ENCODE measurements around the gene EYA3. TPM values are rescaled to one million over a fixed set of nuclear protein-coding genes. Genes with fewer than 3 reads are reported as not detected.

Gene EYA3
- total RNA-seq, 2 donors from 2014 or later: 16.7 to 19.4 TPM

- Histone ChIP-seq H3K9me3 (no peaks in the 10 kb centered on the region), H3K27ac (no peak overlapping the region), H3K27me3 (replicated peaks; ENCODE audit: insufficient read depth) (no peaks in the 10 kb centered on the region), H3K4me3 (no peak overlapping the region), H3K36me3 (no peaks in the 10 kb centered on the region), H3K4me1 (replicated peaks) (no peaks in the 10 kb centered on the region)
- 89% methylated on average over 5 of the region's 5 CpGs for WGBS
- intact Hi-C loops (cut with DNase I): no loop called here
- TF ChIP-seq POLR2A (IDR thresholded peaks at IDR 0.05) (no peak), CTCF (IDR thresholded peaks at IDR 0.05) (no peak), POLR2AphosphoS5 (IDR thresholded peaks at IDR 0.05) (no peak)
- no peak for DNase-seq (ENCODE audit: low spot score)
Observed at GRCh38 chr1:28118640-28119307, 30.4 kb upstream of the EYA3 start.

DNA sequence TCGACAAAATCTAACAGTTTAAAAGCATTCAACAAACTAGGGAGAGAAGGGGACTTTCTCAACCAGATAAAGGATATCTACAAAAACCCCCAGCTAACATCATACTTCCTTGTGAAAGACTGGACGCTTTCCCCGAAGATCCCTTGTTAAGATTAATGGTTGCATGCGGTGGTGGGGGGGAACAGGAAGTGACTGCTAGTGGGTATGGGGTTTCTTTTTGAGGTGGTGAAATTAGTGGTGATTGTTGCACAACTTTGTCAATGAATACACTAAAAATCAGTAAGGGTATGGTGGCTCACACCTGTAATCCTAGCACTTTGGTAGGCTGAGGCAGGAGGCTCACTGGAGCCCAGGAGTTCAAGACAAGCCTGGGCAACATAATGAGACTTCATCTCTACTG lies 26.9 kb upstream of the EYA3 start:
- H3K4me1 ChIP-seq (replicated peaks): no peaks in the 10 kb centered on the region

DNA sequence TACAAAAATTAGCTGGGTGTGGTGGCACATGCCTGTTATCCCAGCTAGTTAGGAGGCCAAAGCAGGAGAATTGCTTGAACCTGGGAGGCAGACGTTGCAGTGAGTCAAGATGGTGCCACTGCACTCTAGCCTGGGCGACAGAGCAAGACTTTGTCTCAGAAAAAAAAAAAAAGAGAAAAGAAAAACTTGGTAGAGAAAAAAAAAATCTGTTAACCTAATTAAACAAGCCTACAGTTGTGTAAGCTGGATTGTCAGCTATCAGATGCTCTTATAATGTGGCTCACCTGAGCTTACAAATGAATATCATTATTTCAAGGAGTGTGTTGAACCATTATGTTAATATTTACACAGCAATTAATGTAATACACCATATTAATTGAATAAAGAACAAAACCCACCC lies 26.4 kb upstream of the EYA3 start:
- no peaks in the 10 kb centered on the region for H3K36me3 ChIP-seq
- no peak for DNase-seq (ENCODE audit: low spot score)
- intact Hi-C loops (cut with DNase I): no loop called here
- TF ChIP-seq POLR2AphosphoS5 (IDR thresholded peaks at IDR 0.05): no peak
- no peak for TF ChIP-seq POLR2A (IDR thresholded peaks at IDR 0.05)
- no peak for TF ChIP-seq CTCF (IDR thresholded peaks at IDR 0.05)
- no peak overlapping the region for H3K4me3 ChIP-seq
- 74% methylated on average over 2 of the region's 2 CpGs for WGBS
- H3K27me3 ChIP-seq (replicated peaks; ENCODE audit: insufficient read depth): no peaks in the 10 kb centered on the region
- H3K27ac ChIP-seq: no peak overlapping the region
- no peaks in the 10 kb centered on the region for H3K9me3 ChIP-seq
- H3K4me1 ChIP-seq (replicated peaks): no peaks in the 10 kb centered on the region

More for the DNA sequence above, 26.9 kb upstream of the EYA3 start:
- no peaks in the 10 kb centered on the region for H3K27me3 ChIP-seq (replicated peaks; ENCODE audit: insufficient read depth)
- no peak overlapping the region for H3K27ac ChIP-seq
- no peaks in the 10 kb centered on the region for H3K9me3 ChIP-seq
- intact Hi-C loops (cut with DNase I): no loop called here
- 28% methylated on average over 4 of the region's 4 CpGs for WGBS
- DNase-seq (ENCODE audit: low spot score): no peak
- H3K36me3 ChIP-seq: no peaks in the 10 kb centered on the region
- TF ChIP-seq POLR2A (IDR thresholded peaks at IDR 0.05) (no peak), POLR2AphosphoS5 (IDR thresholded peaks at IDR 0.05) (no peak), CTCF (IDR thresholded peaks at IDR 0.05) (no peak)
- no peak overlapping the region for H3K4me3 ChIP-seq

- Histone ChIP-seq H3K9me3 (no peaks in the 10 kb centered on the region), H3K4me1 (replicated peaks) (no peaks in the 10 kb centered on the region), H3K4me3 (no peak overlapping the region), H3K36me3 (no peaks in the 10 kb centered on the region), H3K27ac (no peak overlapping the region), H3K27me3 (replicated peaks; ENCODE audit: insufficient read depth) (no peaks in the 10 kb centered on the region)
- intact Hi-C loops (cut with DNase I): no loop called here
- 94% methylated on average over 3 of the region's 3 CpGs for WGBS
- no peak for DNase-seq (ENCODE audit: low spot score)
- TF ChIP-seq POLR2A (IDR thresholded peaks at IDR 0.05) (no peak), POLR2AphosphoS5 (IDR thresholded peaks at IDR 0.05) (no peak), CTCF (IDR thresholded peaks at IDR 0.05) (no peak)
Observed at GRCh38 chr1:28113242-28113572, 24.8 kb upstream of the EYA3 start.
